Adrenal gland (tissue), 12 donors: Measurements from ENCODE around the gene PIM3. TPM values are rescaled to one million over a fixed set of nuclear protein-coding genes. Genes with fewer than 3 reads are reported as not detected.

Experiments
- DNase-seq, 7 donors: peaks; one replicate each; pipeline ENCODE4 v3.0.0-alpha.2; 2019 to 2020
- H3K27ac ChIP-seq, 5 donors: fragments of 200-600 bp; sonication (generic) in 4 of 5; 1 replicate in 3 of 5; 2 replicates in 2 of 5; pipeline versions ENCODE4 v1.5.1 to v1.8.0; 2016 to 2020; ENCODE audit warnings: mild to moderate bottlenecking in 1 of 5
- H3K27me3 ChIP-seq: fragments of 200-600 bp; 2 replicates; pipeline ENCODE4 v1.8.0; 2021
- H3K36me3 ChIP-seq, 2 donors: fragments of 200-600 bp; replicated peaks in 1 of 2; 1 replicate in 1 of 2; 2 replicates in 1 of 2; pipeline versions ENCODE4 v1.5.1 to v1.8.0; 2018 to 2022
- H3K4me1 ChIP-seq, 2 donors: fragments of 200-600 bp; replicated peaks in 1 of 2; 1 replicate in 1 of 2; 2 replicates in 1 of 2; pipeline versions ENCODE4 v1.5.1 to v1.8.0; 2018 to 2021
- H3K4me3 ChIP-seq, 4 donors: fragments of 200-600 bp; sonication (generic) in 3 of 4; one replicate each; pipeline ENCODE4 v1.5.1; 2016 to 2018
- H3K9me3 ChIP-seq, 3 donors: fragments of 200-600 bp; sonication (generic) in 1 of 3; replicated peaks in 1 of 3; 1 replicate in 2 of 3; 2 replicates in 1 of 3; pipeline versions ENCODE4 v1.5.1 to v1.8.0; 2016 to 2021
- POLR2A ChIP-seq, 2 donors: fragments of 450-650 bp; IDR thresholded peaks; one replicate each; pipeline ENCODE4 v1.6.1; 2017; ENCODE audit warnings: antibody characterized with exemption in 2 of 2, mild to moderate bottlenecking in 2 of 2, moderate library complexity in 1 of 2
- WGBS, 4 donors: extraction: QIAGEN DNeasy Blood & Tissue Kit in 2 of 4; methylation state at CpG; one replicate each; pipeline versions ENCODE4 v1.1.5 to v1.1.7; 2013 to 2017; 5-methylcytosine and 5-hydroxymethylcytosine counted together
- intact Hi-C, 2 donors: fragments of 100-400 bp; cut with DNase I; formaldehyde crosslinking; loops; one replicate each; pipeline versions ENCODE4 v1.14.1 to v1.15.0; 2022 to 2023
- polyA plus RNA-seq, 3 donors: library from polyadenylated mRNA; stranded (reverse); fragments of 200-250 nt in 2 of 3; fragments of 350-450 nt in 1 of 3; fragmentation: Illumina TruSeq in 1 of 3; extraction: RNeasy Lipid Tissue Mini Kit (QIAGEN cat#74804) in 1 of 3; gene quantifications; one replicate each; pipeline ENCODE4 v1.2.3, GENCODE V29; 2013 to 2014
- total RNA-seq, 9 donors: library from RNA; depleted of rRNA in 4 of 9; stranded (reverse); fragments of >200 nt in 4 of 9; fragments of 120-200 nt in 1 of 9; fragmentation: NEBNext Ultra II Directional in 1 of 9; extraction: Animal tissue kit (Norgen Biotek cat#: 25700) in 1 of 9; gene quantifications; one replicate each; pipeline versions ENCODE4 v1.1.0 to v1.2.4, GENCODE V29; 2013 to 2023
- TF ChIP-seq, protein P1 (sequence below), 6 experiments: fragments of 450-650 bp in 4 of 6; fragments of 200-600 bp in 2 of 6; sonication (generic) in 1 of 6; IDR thresholded peaks; 1 replicate in 5 of 6; 2 replicates in 1 of 6; pipeline versions ENCODE4 v1.5.1 to v1.8.0; 2016 to 2021; ENCODE audit warnings: antibody characterized with exemption in 6 of 6, mild to moderate bottlenecking in 2 of 6, moderate library complexity in 1 of 6
- donor health status: healthy with polysubstance abuse.
- donor health status: Bipolar disorder and iron deficiency.
- donor health status: DM: yes; HTN: yes; CAD: no.
- donor health status: DM: no; HTN: no; CAD: no.
- donor health status: DM: no; HTN: no; CAD: no.
- donor health status: DM: yes; HTN: yes; CAD: no.

Gene PIM3
- total and polyA plus RNA-seq, 12 donors, result 7.2 to 99.2 (median 51.7) TPM

DNA sequence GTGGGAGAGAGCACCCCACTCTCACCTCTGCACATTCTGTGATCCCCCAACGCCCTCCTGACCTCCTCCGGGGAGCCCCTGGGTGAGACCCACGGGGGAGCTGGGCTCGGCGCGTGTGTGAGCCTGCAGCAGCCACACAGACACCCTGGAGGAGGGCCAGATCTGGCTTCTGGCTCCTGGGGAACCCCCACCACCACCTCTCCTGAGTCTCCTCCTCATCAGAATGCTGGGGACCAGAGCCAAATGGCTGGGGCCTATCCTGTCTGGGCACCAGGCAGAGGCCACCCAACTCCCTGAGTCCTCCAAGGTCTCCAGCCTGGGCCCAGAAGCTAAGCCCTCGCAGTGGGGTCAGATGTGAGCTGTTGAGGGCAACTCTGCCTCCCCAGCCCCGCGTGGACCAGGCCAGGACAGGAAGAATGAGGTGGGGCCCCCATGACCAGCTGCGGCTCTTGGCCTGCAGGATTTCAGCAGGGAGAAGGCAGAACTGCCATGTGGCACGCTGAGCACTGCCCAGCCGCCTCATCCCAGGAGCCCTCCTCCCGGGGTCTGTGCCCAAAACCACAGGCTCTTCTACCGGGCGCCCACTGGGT lies 5.5 kb upstream of the PIM3 start:
- peak overlapping the region in 2 of 5 donors; percentile 76 to 81 for H3K27ac ChIP-seq
- TF ChIP-seq, protein P1, sequence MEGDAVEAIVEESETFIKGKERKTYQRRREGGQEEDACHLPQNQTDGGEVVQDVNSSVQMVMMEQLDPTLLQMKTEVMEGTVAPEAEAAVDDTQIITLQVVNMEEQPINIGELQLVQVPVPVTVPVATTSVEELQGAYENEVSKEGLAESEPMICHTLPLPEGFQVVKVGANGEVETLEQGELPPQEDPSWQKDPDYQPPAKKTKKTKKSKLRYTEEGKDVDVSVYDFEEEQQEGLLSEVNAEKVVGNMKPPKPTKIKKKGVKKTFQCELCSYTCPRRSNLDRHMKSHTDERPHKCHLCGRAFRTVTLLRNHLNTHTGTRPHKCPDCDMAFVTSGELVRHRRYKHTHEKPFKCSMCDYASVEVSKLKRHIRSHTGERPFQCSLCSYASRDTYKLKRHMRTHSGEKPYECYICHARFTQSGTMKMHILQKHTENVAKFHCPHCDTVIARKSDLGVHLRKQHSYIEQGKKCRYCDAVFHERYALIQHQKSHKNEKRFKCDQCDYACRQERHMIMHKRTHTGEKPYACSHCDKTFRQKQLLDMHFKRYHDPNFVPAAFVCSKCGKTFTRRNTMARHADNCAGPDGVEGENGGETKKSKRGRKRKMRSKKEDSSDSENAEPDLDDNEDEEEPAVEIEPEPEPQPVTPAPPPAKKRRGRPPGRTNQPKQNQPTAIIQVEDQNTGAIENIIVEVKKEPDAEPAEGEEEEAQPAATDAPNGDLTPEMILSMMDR (IDR thresholded peaks at IDR 0.05), result no peak
- no peak for TF ChIP-seq POLR2A (IDR thresholded peaks at IDR 0.05)
- no peak overlapping the region for H3K4me3 ChIP-seq
- intact Hi-C loops, result no loop called here
- DNase-seq, result no peak
- no peaks in the 10 kb centered on the region for H3K9me3 ChIP-seq
- no peaks in the 10 kb centered on the region for H3K27me3 ChIP-seq
- no peaks in the 10 kb centered on the region for H3K36me3 ChIP-seq
- WGBS, 4 donors, result 58 to 86% (median 78%) methylated on average over 4 to 15 of the region's 15 CpGs
- H3K4me1 ChIP-seq, result peaks cover 4 to 25% of the 10 kb centered on the region in 2 donors

DNA sequence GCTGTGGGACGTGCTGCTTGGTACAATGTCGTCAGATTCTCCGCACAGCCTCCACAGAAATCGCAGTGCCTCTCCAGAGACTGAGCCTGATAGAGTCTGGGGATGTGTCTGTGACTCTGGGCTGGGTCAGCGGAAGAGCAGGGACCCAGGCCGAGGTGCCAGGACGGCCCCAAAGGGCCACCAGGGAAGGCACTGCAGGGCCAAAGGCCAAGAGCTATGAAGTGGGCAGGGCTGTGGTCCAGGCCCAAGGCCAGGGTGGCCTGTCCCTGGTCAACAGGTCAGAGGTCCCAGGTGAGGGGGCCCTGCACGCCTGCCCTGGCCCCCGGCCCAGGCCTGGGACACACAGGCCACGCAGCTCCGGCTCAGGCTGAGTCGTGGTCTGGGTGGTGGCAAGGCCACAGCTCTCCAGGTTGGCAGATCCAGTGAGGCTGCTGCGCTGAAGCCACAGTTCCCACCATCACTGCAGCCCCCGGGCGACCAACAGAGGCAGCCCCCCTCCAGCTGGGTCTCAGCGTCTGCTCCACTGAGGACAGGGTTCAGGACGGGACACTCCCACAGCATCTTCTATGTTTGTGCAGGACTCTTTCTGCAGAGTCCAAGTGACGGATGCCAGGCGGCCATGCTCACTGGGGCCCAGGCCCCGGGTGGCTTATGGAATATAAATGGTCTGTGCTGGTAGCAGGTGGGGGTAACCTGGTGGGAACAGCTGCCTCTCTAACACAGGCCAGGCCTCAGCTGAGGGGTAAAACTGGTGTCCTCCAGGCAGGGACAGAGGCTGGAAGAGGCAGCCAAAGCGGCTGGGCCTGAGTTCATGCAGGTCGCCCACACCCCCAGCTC lies 4.8 kb upstream of the PIM3 start:
- no peak for DNase-seq
- 91 to 97% (median 92%) methylated on average over 6 to 22 of the region's 22 CpGs for WGBS, 4 donors

DNA sequence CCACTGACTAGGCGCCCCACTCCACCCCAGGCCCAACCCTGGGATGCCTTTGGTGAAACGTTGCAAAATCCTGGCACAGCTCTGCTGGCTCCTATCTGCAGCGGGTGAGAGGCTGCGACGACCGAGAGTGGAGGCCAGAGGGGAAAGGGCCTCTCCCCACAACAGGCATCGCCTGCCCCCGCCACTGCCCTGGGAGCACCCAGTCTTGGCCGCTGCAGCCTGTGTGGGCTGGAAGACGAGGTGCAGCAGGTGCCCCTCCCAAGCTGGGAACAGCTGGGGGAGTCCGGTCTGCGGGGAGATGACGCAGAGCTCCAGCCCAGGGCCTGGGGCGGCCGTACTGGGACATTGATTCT lies 4.2 kb upstream of the PIM3 start:
- Histone ChIP-seq H3K4me3 (no peak overlapping the region), H3K4me1 (peaks cover 4 to 25% of the 10 kb centered on the region in 2 donors), H3K27me3 (no peaks in the 10 kb centered on the region), H3K9me3 (no peaks in the 10 kb centered on the region), H3K27ac (peak overlapping the region in 1 of 5 donors; percentile 81), H3K36me3 (no peaks in the 10 kb centered on the region)
- intact Hi-C loops, result no loop called here
- no peak for TF ChIP-seq POLR2A (IDR thresholded peaks at IDR 0.05)
- TF ChIP-seq, protein P1 (IDR thresholded peaks at IDR 0.05), result no peak
- no peak for DNase-seq
- WGBS, 4 donors, result 83 to 89% (median 85%) methylated on average over 6 to 15 of the region's 15 CpGs

More for the DNA sequence above, 4.8 kb upstream of the PIM3 start:
- H3K27me3 ChIP-seq, result no peaks in the 10 kb centered on the region
- H3K27ac ChIP-seq, result peak overlapping the region in 1 of 5 donors; percentile 81
- H3K4me1 ChIP-seq, result peaks cover 4 to 25% of the 10 kb centered on the region in 2 donors
- TF ChIP-seq, protein P1 (IDR thresholded peaks at IDR 0.05), result no peak
- TF ChIP-seq POLR2A (IDR thresholded peaks at IDR 0.05), result no peak
- intact Hi-C loops, result no loop called here
- H3K36me3 ChIP-seq, result no peaks in the 10 kb centered on the region
- no peak overlapping the region for H3K4me3 ChIP-seq
- H3K9me3 ChIP-seq, result no peaks in the 10 kb centered on the region

DNA sequence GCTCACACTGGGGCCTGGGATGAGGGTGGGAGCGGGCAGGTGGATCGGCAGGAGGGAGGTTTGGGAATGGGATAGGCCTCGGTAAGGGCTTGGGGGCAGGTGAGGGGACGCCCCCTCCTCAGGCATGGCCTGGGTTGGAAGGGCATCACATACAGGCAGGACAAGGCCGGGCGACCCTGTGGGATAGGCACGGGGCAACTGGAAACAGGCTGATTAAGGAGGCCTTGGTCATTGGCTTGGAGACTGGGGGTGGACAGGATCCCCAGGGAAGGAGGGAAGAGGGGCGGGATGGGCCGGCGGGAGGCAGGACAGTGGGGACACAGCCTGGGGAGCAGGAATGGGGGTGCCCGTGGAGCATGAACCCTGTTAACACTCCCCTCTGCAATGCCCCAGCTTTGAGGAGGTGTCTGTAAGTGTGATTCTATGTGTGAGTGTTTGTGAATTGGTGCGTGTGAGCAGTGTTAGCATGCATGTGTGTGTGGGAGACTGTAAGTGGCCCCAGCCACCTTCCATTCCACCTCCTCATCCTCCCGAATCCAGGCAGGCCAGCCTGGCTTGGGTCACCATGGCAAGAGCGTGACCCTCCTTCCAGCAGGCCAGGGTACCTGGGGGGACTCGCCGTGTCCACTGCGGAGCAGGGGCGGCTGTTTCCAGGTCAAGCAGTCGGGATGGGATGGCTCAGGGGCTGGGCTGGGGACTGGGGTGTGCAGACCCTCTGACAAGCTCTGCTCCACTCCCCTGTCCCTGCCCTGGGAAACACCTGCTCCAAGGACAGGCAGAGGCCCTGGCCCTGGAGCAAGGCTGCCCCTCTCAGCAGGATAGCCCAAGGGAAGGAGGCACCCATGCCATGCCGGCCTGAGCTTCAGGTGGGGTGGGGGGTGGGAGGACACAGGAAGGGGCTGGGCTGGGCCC lies 3.4 kb upstream of the PIM3 start:
- Histone ChIP-seq H3K27ac (peak overlapping the region in 1 of 5 donors; percentile 59), H3K4me3 (no peak overlapping the region), H3K36me3 (no peaks in the 10 kb centered on the region), H3K9me3 (no peaks in the 10 kb centered on the region), H3K4me1 (peaks cover 4 to 25% of the 10 kb centered on the region in 2 donors), H3K27me3 (no peaks in the 10 kb centered on the region)
- DNase-seq, result peak in 2 of 7 donors; percentile 13 to 15
- intact Hi-C loops, result no loop called here
- TF ChIP-seq POLR2A (IDR thresholded peaks at IDR 0.05), result no peak
- TF ChIP-seq, protein P1 (IDR thresholded peaks at IDR 0.05), result no peak
- 89 to 93% (median 92%) methylated on average over 18 to 20 of the region's 20 CpGs for WGBS, 4 donors
